RWPE1 (cell line): ENCODE measurements around the gene OR5K2.

Experiments used
- CTCF ChIA-PET: fragments of 350-600 bp; sonication (Branson Sonifier 250); formaldehyde crosslinking; extraction: SDS; loops from one replicate; lab custom pipeline; 2021; lab: Yijun Ruan, JAX
- POLR2A ChIA-PET: fragments of 400-600 bp; formaldehyde crosslinking; extraction: SDS; loops from one replicate; lab custom pipeline; 2020; ENCODE audit warnings: antibody characterized with exemption; ENCODE audit not compliant: low non-redundant PET; lab: Yijun Ruan, JAX
- DNase-seq: peaks from one replicate; pipeline ENCODE4 v3.0.0; 2012; ENCODE audit warnings: low spot score
- H3K27ac ChIP-seq: fragments of 450-650 bp; 2 replicates; pipeline ENCODE4 v1.5.1; 2017
- CTCF ChIP-seq: fragments of 450-650 bp; conservative IDR thresholded peaks from 2 replicates; pipeline ENCODE4 v1.5.1; 2017; ENCODE audit warnings: low read depth, mild to moderate bottlenecking

Gene OR5K2

GRCh38 chr3:98501863-98502576 is 4.5 kb downstream of the OR5K2 start:
- POLR2A ChIA-PET: no interaction called here

DNA sequence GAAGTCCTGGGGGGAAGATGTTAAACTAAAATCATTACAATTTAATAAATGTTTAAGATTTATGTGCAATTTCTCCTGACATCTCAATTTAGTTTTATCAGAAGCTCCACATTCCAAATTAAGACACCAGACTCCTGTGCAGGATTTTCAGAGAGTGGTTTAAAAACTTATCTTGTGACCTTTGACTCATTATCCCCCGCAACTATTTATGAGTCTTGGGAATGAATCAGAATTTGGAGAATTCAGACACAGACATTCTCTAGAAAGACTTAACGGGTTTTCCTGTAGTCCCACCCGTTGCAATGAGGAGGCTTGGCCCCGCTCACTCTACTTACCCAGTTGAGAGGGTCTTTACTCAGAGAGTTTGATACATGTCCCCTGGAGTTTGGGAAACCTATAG is 7.1 kb downstream of the OR5K2 start:
- DNase-seq: no peak
- ChIA-PET CTCF (no interaction called here), POLR2A (no interaction called here)
- H3K27ac ChIP-seq: no peak overlapping the region
- TF ChIP-seq CTCF: no peak

More at GRCh38 chr3:98501863-98502576, 4.5 kb downstream of the OR5K2 start:
- peak; percentile 19 for DNase-seq
- CTCF ChIA-PET: no interaction called here
- H3K27ac ChIP-seq: no peak overlapping the region
- TF ChIP-seq CTCF: no peak

GRCh38 chr3:98508582-98508981 is 11.1 kb downstream of the OR5K2 start:
- TF ChIP-seq CTCF: no peak
- DNase-seq: no peak
- no peak overlapping the region for H3K27ac ChIP-seq
- CTCF ChIA-PET: interaction anchor here (0.6 to 0.7 kb wide), 2 partner anchors 13 to 424 kb away, joined by 3 read pairs; no protein-coding TSS in a partner anchor
- POLR2A ChIA-PET: no interaction called here

- peak; percentile 69 for DNase-seq
- no peak overlapping the region for H3K27ac ChIP-seq
- POLR2A ChIA-PET: no interaction called here
- CTCF ChIA-PET: no interaction called here
- no peak for TF ChIP-seq CTCF
Measured at GRCh38 chr3:98512576-98512975, 15.1 kb downstream of the OR5K2 start.

GRCh38 chr3:98513091-98513511 is 15.6 kb downstream of the OR5K2 start:
- ChIA-PET POLR2A (no interaction called here), CTCF (no interaction called here)
- no peak for TF ChIP-seq CTCF
- peak; percentile 89 for DNase-seq
- H3K27ac ChIP-seq: peak overlapping the region; percentile 89

DNA sequence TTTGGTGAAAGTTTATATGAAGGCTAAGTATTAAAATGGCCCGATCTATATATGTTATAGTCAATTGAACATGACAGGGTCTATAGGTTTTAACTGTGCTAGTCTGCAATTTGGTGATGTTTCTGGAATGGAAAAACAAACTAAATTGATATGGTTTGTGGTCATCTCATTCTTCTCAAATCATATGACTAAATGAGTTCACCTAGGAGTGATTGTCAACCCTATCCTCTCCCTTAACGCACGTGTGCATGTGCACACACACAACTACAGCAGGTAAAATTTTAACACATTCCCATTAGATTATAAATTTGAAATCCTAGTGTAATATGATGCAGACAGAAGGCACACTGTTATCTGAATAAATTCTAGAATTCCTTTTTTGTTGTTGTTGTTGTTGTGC is 16.3 kb downstream of the OR5K2 start:
- ChIA-PET CTCF (no interaction called here), POLR2A (no interaction called here)
- no peak for TF ChIP-seq CTCF
- peak overlapping the region; percentile 89 for H3K27ac ChIP-seq
- no peak for DNase-seq
